Cardiac muscle cell (in vitro differentiated cells and primary cell): ENCODE results near the gene PRDM1. TPM values are rescaled to one million over a fixed set of nuclear protein-coding genes. Genes with fewer than 3 reads are reported as not detected.

ENCODE experiments used
- DNase-seq, 2 donors: peaks; one replicate each; pipeline versions ENCODE4 v3.0.0 to v3.0.0-alpha.2; 2010 to 2017; ENCODE audit warnings: low read depth in 1 of 2, low spot score in 1 of 2
- H3K27ac ChIP-seq: fragments of 200-600 bp; sonication (generic); 2 replicates; pipeline ENCODE4 v1.5.1; 2016
- H3K27me3 ChIP-seq: fragments of 200-600 bp; sonication (generic); 2 replicates; pipeline ENCODE4 v1.6.0; 2016; ENCODE audit warnings: control low read depth
- H3K36me3 ChIP-seq: fragments of 200-600 bp; sonication (generic); 2 replicates; pipeline ENCODE4 v1.5.1; 2016; ENCODE audit warnings: control low read depth
- H3K4me1 ChIP-seq: fragments of 200-600 bp; sonication (generic); 2 replicates; pipeline ENCODE4 v1.8.1; 2017; ENCODE audit warnings: low read depth, mild to moderate bottlenecking, mixed run types
- H3K4me3 ChIP-seq: fragments of 200-600 bp; sonication (generic); 2 replicates; pipeline ENCODE4 v1.5.1; 2016; ENCODE audit warnings: mild to moderate bottlenecking
- H3K9me3 ChIP-seq: fragments of 200-600 bp; sonication (generic); 2 replicates; pipeline ENCODE4 v1.5.1; 2017; ENCODE audit warnings: low read depth, mild to moderate bottlenecking, control low read depth
- CTCF ChIP-seq: IDR thresholded peaks from 2 replicates; pipeline ENCODE4 v1.5.1; 2012; ENCODE audit warnings: low read depth, mild to moderate bottlenecking, low read length
- polyA plus RNA-seq: library from polyadenylated mRNA; unstranded; fragments of >200 nt; fragmentation: Nextera tagmentation; extraction: Ambion mirVana; gene quantifications from 2 replicates; pipeline ENCODE4 v1.2.1, GENCODE V29; 2016
- total RNA-seq: library from RNA; depleted of rRNA; stranded (reverse); fragments of >200 nt; gene quantifications from 2 replicates; pipeline ENCODE4 v1.2.3, GENCODE V29; 2016

Gene PRDM1
- total and polyA plus RNA-seq, 2 experiments from 2014 or later, result 0.67 to 2.4 TPM

DNA sequence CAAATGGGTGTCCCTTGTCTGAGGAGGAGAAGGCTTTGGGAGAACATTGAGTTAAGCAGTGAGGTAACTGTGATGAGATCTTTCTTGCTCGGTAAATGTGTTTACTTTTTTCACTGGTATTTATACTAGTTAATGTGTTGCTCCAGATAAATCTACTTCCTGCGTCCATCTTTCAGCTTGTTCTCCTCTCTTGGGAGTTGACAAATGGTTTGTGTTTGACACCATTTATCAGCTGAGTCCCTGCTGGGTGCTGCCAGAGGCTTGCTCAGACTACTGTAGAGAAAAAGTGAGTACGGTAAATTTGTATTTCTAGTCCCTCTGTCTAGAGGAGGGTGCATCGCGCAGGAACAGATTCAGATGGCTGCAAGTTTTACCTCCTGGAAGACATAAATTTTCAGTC, 8.3 kb upstream of the PRDM1 start:
- Histone ChIP-seq H3K4me3 (no peak overlapping the region), H3K4me1 (no peaks in the 10 kb centered on the region), H3K9me3 (no peaks in the 10 kb centered on the region), H3K27ac (no peak overlapping the region), H3K27me3 (peaks cover 13% of the 10 kb centered on the region), H3K36me3 (no peaks in the 10 kb centered on the region)
- TF ChIP-seq CTCF, result no peak
- DNase-seq, result no peak

DNA sequence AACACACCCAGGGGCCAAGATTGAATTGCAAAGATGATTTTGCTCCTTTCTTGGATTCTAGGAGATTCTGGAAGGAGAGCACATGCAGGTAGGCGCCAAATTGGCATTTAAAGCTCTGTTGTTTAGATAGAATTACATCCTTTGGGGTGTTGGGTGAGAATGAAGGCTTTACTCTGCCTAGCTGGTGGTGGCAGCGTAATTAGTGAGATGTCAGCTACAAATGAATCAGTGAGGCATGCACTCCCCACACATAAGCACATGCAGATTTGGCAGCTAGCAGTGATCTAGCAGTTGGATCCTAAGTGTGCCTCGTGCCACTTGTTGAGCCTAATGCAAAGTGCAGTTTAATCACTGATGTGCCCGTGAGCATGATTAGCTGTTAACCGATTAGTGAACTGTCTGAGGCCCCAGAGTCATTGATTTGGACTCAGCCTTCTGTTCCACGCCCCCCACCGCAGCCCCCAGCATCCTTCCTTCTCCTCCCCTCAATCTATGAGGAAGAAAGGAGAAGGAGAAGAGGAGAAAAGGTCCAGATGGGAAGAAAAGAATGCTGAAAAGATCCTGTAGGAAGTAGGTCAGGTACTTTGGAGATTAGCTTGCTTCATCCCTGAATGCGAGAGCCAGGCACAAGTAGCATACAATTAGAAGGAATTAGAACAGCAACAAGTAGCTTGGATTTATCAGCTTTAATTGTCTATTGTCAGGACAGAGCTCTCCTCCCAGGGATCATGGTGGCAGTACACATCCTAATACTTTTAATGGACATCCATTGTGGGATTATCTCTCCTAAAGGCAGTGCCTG, 6.0 kb upstream of the PRDM1 start:
- H3K36me3 ChIP-seq, result no peaks in the 10 kb centered on the region

GRCh38 chr6:106080763-106081095, 5.4 kb upstream of the PRDM1 start:
- no peaks in the 10 kb centered on the region for H3K9me3 ChIP-seq
- H3K4me3 ChIP-seq, result no peak overlapping the region
- no peak overlapping the region for H3K27ac ChIP-seq
- peaks cover 13% of the 10 kb centered on the region for H3K27me3 ChIP-seq
- H3K4me1 ChIP-seq, result no peaks in the 10 kb centered on the region
- no peak for DNase-seq
- TF ChIP-seq CTCF, result no peak
- H3K36me3 ChIP-seq, result no peaks in the 10 kb centered on the region

More for the DNA sequence above, 6.0 kb upstream of the PRDM1 start:
- Histone ChIP-seq H3K4me3 (no peak overlapping the region), H3K27me3 (peaks cover 13% of the 10 kb centered on the region), H3K27ac (no peak overlapping the region), H3K9me3 (no peaks in the 10 kb centered on the region), H3K4me1 (no peaks in the 10 kb centered on the region)
- no peak for TF ChIP-seq CTCF
- no peak for DNase-seq

- Histone ChIP-seq H3K9me3 (no peaks in the 10 kb centered on the region), H3K27ac (no peak overlapping the region), H3K36me3 (no peaks in the 10 kb centered on the region), H3K27me3 (peaks cover 13% of the 10 kb centered on the region), H3K4me3 (no peak overlapping the region), H3K4me1 (peaks cover 3% of the 10 kb centered on the region)
- no peak for DNase-seq
- no peak for TF ChIP-seq CTCF
Measured at GRCh38 chr6:106081715-106082114, 4.4 kb upstream of the PRDM1 start.

- Histone ChIP-seq H3K9me3 (no peaks in the 10 kb centered on the region), H3K27ac (no peak overlapping the region), H3K36me3 (no peaks in the 10 kb centered on the region), H3K27me3 (peaks cover 13% of the 10 kb centered on the region), H3K4me3 (no peak overlapping the region), H3K4me1 (peaks cover 9% of the 10 kb centered on the region)
- no peak for DNase-seq
- no peak for TF ChIP-seq CTCF
Measured at GRCh38 chr6:106082735-106083398, 3.3 kb upstream of the PRDM1 start.
